Activated CD8-positive, alpha-beta memory T cell treated with anti-CD3 and anti-CD28 coated beads, Interleukin-2, amount 50 U/mL, for 48 hours (primary cell): ENCODE measurements around the gene PEX1.
"Not testable (repeated sequence)": the region's sequence is repeated elsewhere in the genome, so short reads cannot be mapped to it uniquely, and the experiment has no call there.

Experiments
- DNase-seq: peaks from one replicate; pipeline ENCODE4 v3.0.0-alpha.2; 2020

Gene PEX1

GRCh38 chr7:92456236-92456635, 72.1 kb downstream of the PEX1 start:
- DNase-seq, result no peak

- no peak for DNase-seq
Measured at GRCh38 chr7:92451645-92452044, 76.7 kb downstream of the PEX1 start.

GRCh38 chr7:92448205-92448747, 80.0 kb downstream of the PEX1 start:
- peak; percentile 66 for DNase-seq

- peak; percentile 87 for DNase-seq
Measured at GRCh38 chr7:92447345-92448204, 80.7 kb downstream of the PEX1 start, which contains the start of gene GATAD1. TSS of gene GATAD1 (plus strand) at chr7:92447482. CDS start at chr7:92447730, 248 bp downstream.

- peak; percentile 59 for DNase-seq
Measured at GRCh38 chr7:92446869-92447344, 81.4 kb downstream of the PEX1 start.

GRCh38 chr7:92442720-92443119, 85.6 kb downstream of the PEX1 start:
- not testable (repeated sequence) for DNase-seq

- no peak for DNase-seq
Measured at GRCh38 chr7:92437956-92438491, 90.3 kb downstream of the PEX1 start.
